GM19397 (cell line): ENCODE data around the gene ZCCHC7.
"Not testable (repeated sequence)": the region's sequence is repeated elsewhere in the genome, so short reads cannot be mapped to it uniquely, and the experiment has no call there.

Experiments
- ATAC-seq: cut with Tn5 transposase; IDR thresholded peaks from one replicate; pipeline ENCODE4 v1.9.1; 2021; ENCODE audit warnings: mild to moderate bottlenecking, moderate library complexity; ENCODE audit not compliant: unreplicated experiment

Gene ZCCHC7

GRCh38 chr9:37290366-37290939 lies 170.1 kb downstream of the ZCCHC7 start:
- ATAC-seq = no peak

- no peak for ATAC-seq
Measured at GRCh38 chr9:37290940-37291485, 170.6 kb downstream of the ZCCHC7 start.

- ATAC-seq = not testable (repeated sequence)
Measured at GRCh38 chr9:37291612-37292238, 171.4 kb downstream of the ZCCHC7 start.

GRCh38 chr9:37292896-37293295 lies 172.5 kb downstream of the ZCCHC7 start:
- ATAC-seq = no peak

GRCh38 chr9:37293664-37294524 lies 173.5 kb downstream of the ZCCHC7 start:
- ATAC-seq = peak; percentile 62

GRCh38 chr9:37295178-37295577 lies 174.8 kb downstream of the ZCCHC7 start:
- no peak for ATAC-seq

- ATAC-seq = no peak
Measured at GRCh38 chr9:37295796-37296195, 175.4 kb downstream of the ZCCHC7 start.

- no peak for ATAC-seq
Measured at GRCh38 chr9:37297592-37297991, 177.2 kb downstream of the ZCCHC7 start.

GRCh38 chr9:37300620-37301019 lies 180.2 kb downstream of the ZCCHC7 start:
- ATAC-seq = no peak

- no peak for ATAC-seq
Measured at GRCh38 chr9:37301042-37301853, 180.9 kb downstream of the ZCCHC7 start.

- ATAC-seq = no peak
Measured at GRCh38 chr9:37301854-37302172, 181.4 kb downstream of the ZCCHC7 start.

- ATAC-seq = peak; percentile 74
Measured at GRCh38 chr9:37302277-37302676, 181.9 kb downstream of the ZCCHC7 start.

- not testable (repeated sequence) for ATAC-seq
Measured at GRCh38 chr9:37303272-37303671, 182.9 kb downstream of the ZCCHC7 start.

- ATAC-seq = no peak
Measured at GRCh38 chr9:37309136-37309535, 188.8 kb downstream of the ZCCHC7 start.

GRCh38 chr9:37311938-37312708 lies 191.7 kb downstream of the ZCCHC7 start:
- no peak for ATAC-seq

GRCh38 chr9:37324261-37324683 lies 203.9 kb downstream of the ZCCHC7 start:
- ATAC-seq = peak; percentile 68

- ATAC-seq = peak; percentile 38
Measured at GRCh38 chr9:37324691-37325490, 204.5 kb downstream of the ZCCHC7 start.

- no peak for ATAC-seq
Measured at GRCh38 chr9:37325778-37326177, 205.4 kb downstream of the ZCCHC7 start.

GRCh38 chr9:37327553-37327952 lies 207.2 kb downstream of the ZCCHC7 start:
- no peak for ATAC-seq
